Endothelial cell of umbilical vein (primary cell): ENCODE results near the gene TECPR2.

ENCODE experiments used
- CTCF ChIP-seq, 2 donors: IDR thresholded peaks; 1 replicate in 1 of 2; 2 replicates in 1 of 2; pipeline ENCODE4 v1.5.1; 2011; ENCODE audit warnings: low read length in 2 of 2, mild to moderate bottlenecking in 2 of 2, moderate library complexity in 2 of 2, control low read depth in 1 of 2, inconsistent platforms in 1 of 2, low read depth in 1 of 2; ENCODE audit not compliant: insufficient read depth in 1 of 2; ENCODE audit errors: extremely low read depth in 1 of 2
- FOS ChIP-seq: IDR thresholded peaks from 2 replicates; pipeline ENCODE4 v1.6.1; 2011; ENCODE audit warnings: mild to moderate bottlenecking, low read length, moderate library complexity, borderline replicate concordance; ENCODE audit not compliant: insufficient read depth
- POLR2AphosphoS5 ChIP-seq: IDR thresholded peaks from 2 replicates; pipeline ENCODE4 v1.6.1; 2012; ENCODE audit warnings: low read depth, mild to moderate bottlenecking, control low read depth, low read length, moderate library complexity; ENCODE audit not compliant: insufficient read depth

GRCh38 chr14:102497998-102498677, 135.4 kb downstream of the TECPR2 start:
- peak in 1 of 2 donors; percentile 9 for TF ChIP-seq CTCF (IDR thresholded peaks at IDR 0.05; ENCODE audit: extremely low read depth in 1 of 2, insufficient read depth in 1 of 2, low read depth in 1 of 2, low read length in 2 of 2)
- TF ChIP-seq POLR2AphosphoS5, result no peak
- no peak for TF ChIP-seq FOS
